ENCODE data around the gene KIAA0232.

The KIAA0232 gene

GRCh38 chr4:6848717-6849305 lies 66.3 kb downstream of the KIAA0232 start:
- DNase-seq (ENCODE audit: low read depth, low spot score) = no peak

- DNase-seq (ENCODE audit: low read depth, low spot score) = no peak
Measured at GRCh38 chr4:6849691-6850090, 67.2 kb downstream of the KIAA0232 start.

GRCh38 chr4:6851431-6851830 lies 68.9 kb downstream of the KIAA0232 start:
- no peak for DNase-seq (ENCODE audit: low read depth, low spot score)

GRCh38 chr4:6851962-6852361 lies 69.4 kb downstream of the KIAA0232 start:
- no peak for DNase-seq (ENCODE audit: low read depth, low spot score)

- no peak for DNase-seq (ENCODE audit: low read depth, low spot score)
Measured at GRCh38 chr4:6852582-6852981, 70.1 kb downstream of the KIAA0232 start.

- DNase-seq (ENCODE audit: low read depth, low spot score) = no peak
Measured at GRCh38 chr4:6854098-6854744, 71.7 kb downstream of the KIAA0232 start.

- peak; percentile 29 for DNase-seq (ENCODE audit: low read depth, low spot score)
Measured at GRCh38 chr4:6855692-6856297, 73.3 kb downstream of the KIAA0232 start.

- DNase-seq (ENCODE audit: low read depth, low spot score) = no peak
Measured at GRCh38 chr4:6856391-6856790, 73.9 kb downstream of the KIAA0232 start.

GRCh38 chr4:6857009-6857882 lies 74.7 kb downstream of the KIAA0232 start:
- DNase-seq (ENCODE audit: low read depth, low spot score) = no peak

GRCh38 chr4:6858997-6859396 lies 76.5 kb downstream of the KIAA0232 start:
- no peak for DNase-seq (ENCODE audit: low read depth, low spot score)

GRCh38 chr4:6859543-6859942 lies 77.0 kb downstream of the KIAA0232 start:
- DNase-seq (ENCODE audit: low read depth, low spot score) = no peak

- no peak for DNase-seq (ENCODE audit: low read depth, low spot score)
Measured at GRCh38 chr4:6868386-6868785, 85.9 kb downstream of the KIAA0232 start.

- DNase-seq (ENCODE audit: low read depth, low spot score) = no peak
Measured at GRCh38 chr4:6869944-6870343, 87.4 kb downstream of the KIAA0232 start.

- no peak for DNase-seq (ENCODE audit: low read depth, low spot score)
Measured at GRCh38 chr4:6873291-6873690, 90.8 kb downstream of the KIAA0232 start.

GRCh38 chr4:6873792-6874461 lies 91.4 kb downstream of the KIAA0232 start:
- peak; percentile 79 for DNase-seq (ENCODE audit: low read depth, low spot score)

- DNase-seq (ENCODE audit: low read depth, low spot score) = no peak
Measured at GRCh38 chr4:6874981-6875380, 92.5 kb downstream of the KIAA0232 start.

- no peak for DNase-seq (ENCODE audit: low read depth, low spot score)
Measured at GRCh38 chr4:6875431-6875831, 92.9 kb downstream of the KIAA0232 start.

- no peak for DNase-seq (ENCODE audit: low read depth, low spot score)
Measured at GRCh38 chr4:6876440-6876839, 93.9 kb downstream of the KIAA0232 start.

- no peak for DNase-seq (ENCODE audit: low read depth, low spot score)
Measured at GRCh38 chr4:6877067-6877466, 94.5 kb downstream of the KIAA0232 start.

- DNase-seq (ENCODE audit: low read depth, low spot score) = peak; percentile 33
Measured at GRCh38 chr4:6878451-6879059, 96.0 kb downstream of the KIAA0232 start.

- no peak for DNase-seq (ENCODE audit: low read depth, low spot score)
Measured at GRCh38 chr4:6880691-6881090, 98.2 kb downstream of the KIAA0232 start.
